Occipital lobe (tissue), 2 donors: Measurements from ENCODE around the gene STYXL2. TPM values are rescaled to one million over a fixed set of nuclear protein-coding genes. Genes with fewer than 3 reads are reported as not detected.

ENCODE experiments used
- DNase-seq: peaks from one replicate; lab custom pipeline; 2025; lab: John Stamatoyannopoulos, UW
- total RNA-seq: library from RNA; depleted of rRNA; stranded (reverse); fragments of >200 nt; gene quantifications from one replicate; pipeline ENCODE4 v1.2.3, GENCODE V29; 2014

The STYXL2 gene
- total RNA-seq, 1 donor from 2014 or later: 0.16 TPM

- no peak for DNase-seq
Observed at GRCh38 chr1:167107456-167107855, 13.6 kb downstream of the STYXL2 start.

- DNase-seq: no peak
Observed at GRCh38 chr1:167109125-167109524, 15.2 kb downstream of the STYXL2 start.

GRCh38 chr1:167110586-167110985, 16.7 kb downstream of the STYXL2 start:
- no peak for DNase-seq

GRCh38 chr1:167111868-167112709, 18.2 kb downstream of the STYXL2 start:
- no peak for DNase-seq

- DNase-seq: no peak
Observed at GRCh38 chr1:167114725-167115124, 20.9 kb downstream of the STYXL2 start.

GRCh38 chr1:167115655-167116054, 21.8 kb downstream of the STYXL2 start:
- no peak for DNase-seq

GRCh38 chr1:167116174-167116573, 22.3 kb downstream of the STYXL2 start:
- no peak for DNase-seq

GRCh38 chr1:167117225-167117624, 23.4 kb downstream of the STYXL2 start:
- no peak for DNase-seq

GRCh38 chr1:167118188-167118587, 24.3 kb downstream of the STYXL2 start:
- no peak for DNase-seq

- no peak for DNase-seq
Observed at GRCh38 chr1:167119696-167120095, 25.8 kb downstream of the STYXL2 start.

GRCh38 chr1:167120899-167121298, 27.0 kb downstream of the STYXL2 start:
- no peak for DNase-seq

GRCh38 chr1:167121375-167122120, 27.7 kb downstream of the STYXL2 start:
- DNase-seq: peak; percentile 60

GRCh38 chr1:167122121-167122480, 28.2 kb downstream of the STYXL2 start:
- no peak for DNase-seq

- no peak for DNase-seq
Observed at GRCh38 chr1:167122568-167122967, 28.7 kb downstream of the STYXL2 start.

GRCh38 chr1:167126317-167126716, 32.4 kb downstream of the STYXL2 start:
- no peak for DNase-seq

- DNase-seq: peak; percentile 48
Observed at GRCh38 chr1:167126811-167127210, 32.9 kb downstream of the STYXL2 start.

GRCh38 chr1:167127236-167127635, 33.4 kb downstream of the STYXL2 start:
- no peak for DNase-seq

- no peak for DNase-seq
Observed at GRCh38 chr1:167127661-167128060, 33.8 kb downstream of the STYXL2 start.

- no peak for DNase-seq
Observed at GRCh38 chr1:167128261-167129227, 34.7 kb downstream of the STYXL2 start.

- DNase-seq: no peak
Observed at GRCh38 chr1:167130829-167131510, 37.1 kb downstream of the STYXL2 start.
